Measurements from ENCODE around the gene CBX1. TPM values are rescaled to one million over a fixed set of nuclear protein-coding genes. Genes with fewer than 3 reads are reported as not detected.

CBX1 gene
- polyA plus RNA-seq, 2 of the 4 experiments (the other 2 are of a cell fraction): 84.4 to 173 TPM

DNA sequence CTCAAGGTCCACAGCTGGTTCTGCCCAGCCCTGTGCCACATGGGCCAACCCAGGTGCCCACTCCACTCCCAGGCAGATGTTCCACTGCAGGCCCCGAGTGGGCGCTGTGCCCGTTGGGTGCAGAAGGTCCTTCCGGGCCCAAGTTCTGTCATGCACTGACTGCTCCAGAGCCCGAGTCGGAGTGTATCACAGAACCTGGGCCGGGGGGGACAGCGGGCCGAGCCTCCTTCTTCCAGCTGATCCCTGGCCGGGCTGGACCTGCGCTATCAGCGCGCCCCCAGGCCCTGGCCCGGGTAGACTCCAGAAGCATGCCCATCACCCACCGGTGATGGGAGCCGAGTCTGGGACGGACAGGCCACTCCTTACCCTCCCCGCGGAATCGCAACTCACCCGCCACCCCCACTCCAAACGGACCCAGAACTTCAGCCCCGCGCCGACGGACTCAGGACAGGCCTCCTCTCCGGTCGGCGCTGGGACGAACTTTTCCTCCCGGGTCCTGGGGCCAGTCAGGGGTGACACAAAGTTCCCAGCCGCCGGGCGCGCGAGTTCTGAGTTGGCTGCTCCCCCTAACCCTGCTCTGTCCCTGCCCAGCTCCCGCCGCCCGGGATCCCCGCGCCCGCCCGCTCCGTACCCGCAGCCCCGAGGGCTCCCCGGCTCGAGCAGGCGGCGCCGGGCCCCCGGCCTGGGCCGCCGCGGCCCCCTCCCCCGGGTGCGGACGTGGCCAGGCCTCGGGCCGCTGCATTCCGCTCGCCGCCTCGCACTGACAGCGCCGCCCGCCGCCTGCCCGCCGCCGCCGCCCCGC is 64.0 kb downstream of the CBX1 start, which contains the start of gene COPZ2:
COPZ2 (minus strand) TSS at position 762 of the 802 bp plus-strand sequence; CDS start at position 742, 20 bp downstream.
- FAIRE-seq (no peak), ATAC-seq (peak; percentile 94 to 95), DNase-seq (ENCODE audit: low read depth in 1 of 2, low spot score in 1 of 2) (peak; percentile 71 to 85)
- 12% methylated on average over 21 of the region's 73 CpGs for WGBS (ENCODE audit: missing lambda C conversion rate)
- Histone ChIP-seq H3K9me3 (no peaks in the 10 kb centered on the region), H3K4me3 (peak within 1 kb of the TSS; percentile 63), H3K4me1 (0 out of 3 replicates have a peak, but pooled peaks cover 3% of the 10 kb centered on the region), H3K4me2 (peak within 1 kb of the TSS; percentile 91), H3K27ac (peak within 1 kb of the TSS; percentile 74 to 91)
- ChIA-PET CTCF (interaction anchor here (0.8 to 46.6 kb wide), 19 partner anchors 9 to 576 kb away, joined by 3 to 1398 read pairs (median 4); partner anchors contain the start of gene NFE2L1), POLR2A (interaction anchor here (1.4 to 1.6 kb wide), 2 partner anchors 10 to 12 kb away, joined by 4 to 9 read pairs; no protein-coding TSS in a partner anchor)
- TF ChIP-seq CBX8 (IDR thresholded peaks at IDR 0.05) (no peak), POLR2AphosphoS2 (conservative IDR thresholded peaks at IDR 0.05; ENCODE audit: low read length) (no peak), HES2 (IDR thresholded peaks at IDR 0.05) (no peak), RAD21 (conservative IDR thresholded peaks at IDR 0.05 in 1 of 2, IDR thresholded peaks at IDR 0.05 in 1 of 2) (0 out of 5 replicates have a peak, but pooled peaks have one; percentile 17 to 36), CHD2 (IDR thresholded peaks at IDR 0.05; ENCODE audit: low read length, partially characterized antibody) (no peak), POLR2A (IDR thresholded peaks at IDR 0.05; ENCODE audit: low read length) (peak; percentile 28), MAFK (IDR thresholded peaks at IDR 0.05; ENCODE audit: partially characterized antibody) (no peak), SMC3 (IDR thresholded peaks at IDR 0.05) (peak; percentile 34; the same call in 2 of the 3 replicates), FOSB (CRISPR knock-in tag; IDR thresholded peaks at IDR 0.05) (no peak), HEYL (CRISPR knock-in tag; IDR thresholded peaks at IDR 0.05) (no peak), MYC (IDR thresholded peaks at IDR 0.05; ENCODE audit: borderline replicate concordance, low read length) (peak; percentile 64; the same call in 1 of the 2 replicates), ESRRA (IDR thresholded peaks at IDR 0.05; ENCODE audit: borderline replicate concordance, low read length) (no peak), NR3C1 (IDR thresholded peaks at IDR 0.05) (no peak), GATA3 (IDR thresholded peaks at IDR 0.05; ENCODE audit: borderline replicate concordance) (no peak), RNF2 (IDR thresholded peaks at IDR 0.05; ENCODE audit: borderline replicate concordance, low read depth) (no peak), EHF (CRISPR knock-in tag; IDR thresholded peaks at IDR 0.05) (no peak), ZNF302 (CRISPR knock-in tag; IDR thresholded peaks at IDR 0.05) (no peak), CBX2 (IDR thresholded peaks at IDR 0.05; ENCODE audit: borderline replicate concordance, low read depth) (no peak), TFCP2L1 (CRISPR knock-in tag; IDR thresholded peaks at IDR 0.05) (peak; percentile 9; the same call in 1 of the 2 replicates), HOXB5 (CRISPR knock-in tag; IDR thresholded peaks at IDR 0.05) (no peak), MAZ (IDR thresholded peaks at IDR 0.05; ENCODE audit: borderline replicate concordance, low read depth, low read length) (no peak)
- TF ChIP-seq, protein P1, sequence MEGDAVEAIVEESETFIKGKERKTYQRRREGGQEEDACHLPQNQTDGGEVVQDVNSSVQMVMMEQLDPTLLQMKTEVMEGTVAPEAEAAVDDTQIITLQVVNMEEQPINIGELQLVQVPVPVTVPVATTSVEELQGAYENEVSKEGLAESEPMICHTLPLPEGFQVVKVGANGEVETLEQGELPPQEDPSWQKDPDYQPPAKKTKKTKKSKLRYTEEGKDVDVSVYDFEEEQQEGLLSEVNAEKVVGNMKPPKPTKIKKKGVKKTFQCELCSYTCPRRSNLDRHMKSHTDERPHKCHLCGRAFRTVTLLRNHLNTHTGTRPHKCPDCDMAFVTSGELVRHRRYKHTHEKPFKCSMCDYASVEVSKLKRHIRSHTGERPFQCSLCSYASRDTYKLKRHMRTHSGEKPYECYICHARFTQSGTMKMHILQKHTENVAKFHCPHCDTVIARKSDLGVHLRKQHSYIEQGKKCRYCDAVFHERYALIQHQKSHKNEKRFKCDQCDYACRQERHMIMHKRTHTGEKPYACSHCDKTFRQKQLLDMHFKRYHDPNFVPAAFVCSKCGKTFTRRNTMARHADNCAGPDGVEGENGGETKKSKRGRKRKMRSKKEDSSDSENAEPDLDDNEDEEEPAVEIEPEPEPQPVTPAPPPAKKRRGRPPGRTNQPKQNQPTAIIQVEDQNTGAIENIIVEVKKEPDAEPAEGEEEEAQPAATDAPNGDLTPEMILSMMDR (IDR thresholded peaks at IDR 0.05): peak; percentile 70
- TF ChIP-seq, protein P2, sequence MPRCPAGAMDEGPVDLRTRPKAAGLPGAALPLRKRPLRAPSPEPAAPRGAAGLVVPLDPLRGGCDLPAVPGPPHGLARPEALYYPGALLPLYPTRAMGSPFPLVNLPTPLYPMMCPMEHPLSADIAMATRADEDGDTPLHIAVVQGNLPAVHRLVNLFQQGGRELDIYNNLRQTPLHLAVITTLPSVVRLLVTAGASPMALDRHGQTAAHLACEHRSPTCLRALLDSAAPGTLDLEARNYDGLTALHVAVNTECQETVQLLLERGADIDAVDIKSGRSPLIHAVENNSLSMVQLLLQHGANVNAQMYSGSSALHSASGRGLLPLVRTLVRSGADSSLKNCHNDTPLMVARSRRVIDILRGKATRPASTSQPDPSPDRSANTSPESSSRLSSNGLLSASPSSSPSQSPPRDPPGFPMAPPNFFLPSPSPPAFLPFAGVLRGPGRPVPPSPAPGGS (IDR thresholded peaks at IDR 0.05): no peak
- TF ChIP-seq, protein P3, sequence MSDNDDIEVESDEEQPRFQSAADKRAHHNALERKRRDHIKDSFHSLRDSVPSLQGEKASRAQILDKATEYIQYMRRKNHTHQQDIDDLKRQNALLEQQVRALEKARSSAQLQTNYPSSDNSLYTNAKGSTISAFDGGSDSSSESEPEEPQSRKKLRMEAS (IDR thresholded peaks at IDR 0.05): peak; percentile 79
- TF ChIP-seq, protein P4, sequence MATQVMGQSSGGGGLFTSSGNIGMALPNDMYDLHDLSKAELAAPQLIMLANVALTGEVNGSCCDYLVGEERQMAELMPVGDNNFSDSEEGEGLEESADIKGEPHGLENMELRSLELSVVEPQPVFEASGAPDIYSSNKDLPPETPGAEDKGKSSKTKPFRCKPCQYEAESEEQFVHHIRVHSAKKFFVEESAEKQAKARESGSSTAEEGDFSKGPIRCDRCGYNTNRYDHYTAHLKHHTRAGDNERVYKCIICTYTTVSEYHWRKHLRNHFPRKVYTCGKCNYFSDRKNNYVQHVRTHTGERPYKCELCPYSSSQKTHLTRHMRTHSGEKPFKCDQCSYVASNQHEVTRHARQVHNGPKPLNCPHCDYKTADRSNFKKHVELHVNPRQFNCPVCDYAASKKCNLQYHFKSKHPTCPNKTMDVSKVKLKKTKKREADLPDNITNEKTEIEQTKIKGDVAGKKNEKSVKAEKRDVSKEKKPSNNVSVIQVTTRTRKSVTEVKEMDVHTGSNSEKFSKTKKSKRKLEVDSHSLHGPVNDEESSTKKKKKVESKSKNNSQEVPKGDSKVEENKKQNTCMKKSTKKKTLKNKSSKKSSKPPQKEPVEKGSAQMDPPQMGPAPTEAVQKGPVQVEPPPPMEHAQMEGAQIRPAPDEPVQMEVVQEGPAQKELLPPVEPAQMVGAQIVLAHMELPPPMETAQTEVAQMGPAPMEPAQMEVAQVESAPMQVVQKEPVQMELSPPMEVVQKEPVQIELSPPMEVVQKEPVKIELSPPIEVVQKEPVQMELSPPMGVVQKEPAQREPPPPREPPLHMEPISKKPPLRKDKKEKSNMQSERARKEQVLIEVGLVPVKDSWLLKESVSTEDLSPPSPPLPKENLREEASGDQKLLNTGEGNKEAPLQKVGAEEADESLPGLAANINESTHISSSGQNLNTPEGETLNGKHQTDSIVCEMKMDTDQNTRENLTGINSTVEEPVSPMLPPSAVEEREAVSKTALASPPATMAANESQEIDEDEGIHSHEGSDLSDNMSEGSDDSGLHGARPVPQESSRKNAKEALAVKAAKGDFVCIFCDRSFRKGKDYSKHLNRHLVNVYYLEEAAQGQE (IDR thresholded peaks at IDR 0.05): no peak

All from A549 (cell line).